ENCODE data around the gene COL8A1.

Gene COL8A1

DNA sequence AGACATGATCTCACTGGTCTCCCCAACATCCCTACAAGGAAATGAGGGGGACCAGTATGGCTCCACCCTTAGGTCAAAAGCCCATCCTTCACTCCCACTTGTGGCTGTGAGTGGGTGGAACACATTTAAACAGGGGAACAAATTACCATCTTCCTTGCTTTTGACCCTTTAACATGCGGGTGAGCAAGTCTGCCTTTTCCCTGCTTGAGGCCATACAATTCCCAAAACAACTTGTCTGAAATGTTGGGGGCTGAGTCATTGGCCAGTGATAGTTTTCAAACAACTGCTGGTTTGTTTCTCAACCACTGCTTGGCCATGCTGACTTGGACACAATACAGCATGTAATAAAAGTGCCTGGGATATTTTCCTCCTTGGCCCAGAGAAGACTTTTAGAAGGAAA is 39.6 kb downstream of the COL8A1 start:
- TF ChIP-seq, protein P1, sequence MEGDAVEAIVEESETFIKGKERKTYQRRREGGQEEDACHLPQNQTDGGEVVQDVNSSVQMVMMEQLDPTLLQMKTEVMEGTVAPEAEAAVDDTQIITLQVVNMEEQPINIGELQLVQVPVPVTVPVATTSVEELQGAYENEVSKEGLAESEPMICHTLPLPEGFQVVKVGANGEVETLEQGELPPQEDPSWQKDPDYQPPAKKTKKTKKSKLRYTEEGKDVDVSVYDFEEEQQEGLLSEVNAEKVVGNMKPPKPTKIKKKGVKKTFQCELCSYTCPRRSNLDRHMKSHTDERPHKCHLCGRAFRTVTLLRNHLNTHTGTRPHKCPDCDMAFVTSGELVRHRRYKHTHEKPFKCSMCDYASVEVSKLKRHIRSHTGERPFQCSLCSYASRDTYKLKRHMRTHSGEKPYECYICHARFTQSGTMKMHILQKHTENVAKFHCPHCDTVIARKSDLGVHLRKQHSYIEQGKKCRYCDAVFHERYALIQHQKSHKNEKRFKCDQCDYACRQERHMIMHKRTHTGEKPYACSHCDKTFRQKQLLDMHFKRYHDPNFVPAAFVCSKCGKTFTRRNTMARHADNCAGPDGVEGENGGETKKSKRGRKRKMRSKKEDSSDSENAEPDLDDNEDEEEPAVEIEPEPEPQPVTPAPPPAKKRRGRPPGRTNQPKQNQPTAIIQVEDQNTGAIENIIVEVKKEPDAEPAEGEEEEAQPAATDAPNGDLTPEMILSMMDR (IDR thresholded peaks at IDR 0.05; ENCODE audit: insufficient read depth, low read length, poor library complexity, severe bottlenecking), result no peak
- TF ChIP-seq EZH2phosphoT487 (conservative IDR thresholded peaks at IDR 0.05; ENCODE audit: low read length), result no peak
- no peaks in the 10 kb centered on the region for H3F3A ChIP-seq (ENCODE audit: insufficient read depth)
- no peak overlapping the region for H3K27ac ChIP-seq (ENCODE audit: low read depth, low read length)
- H3K4me2 ChIP-seq (ENCODE audit: low read depth, low read length, poor library complexity, severe bottlenecking), result no peak overlapping the region
- no peaks in the 10 kb centered on the region for H3K9me2 ChIP-seq (replicated peaks; ENCODE audit: insufficient read depth, low read length)
- H2AFZ ChIP-seq (ENCODE audit: low read depth, low read length, severe bottlenecking), result no peak overlapping the region
- H3K9me3 ChIP-seq (ENCODE audit: insufficient read depth, low read length), result no peaks in the 10 kb centered on the region
- H3K79me2 ChIP-seq (ENCODE audit: insufficient read depth, low read length), result no peaks in the 10 kb centered on the region
- no peaks in the 10 kb centered on the region for H3K27me3 ChIP-seq (ENCODE audit: low read length)
- H3K36me3 ChIP-seq (ENCODE audit: low read length), result no peaks in the 10 kb centered on the region
- H3K4me3 ChIP-seq (ENCODE audit: insufficient read depth, low read length, poor library complexity, severe bottlenecking), result no peak overlapping the region
- H3K9ac ChIP-seq (ENCODE audit: low read length), result no peak overlapping the region
- no peaks in the 10 kb centered on the region for H4K20me1 ChIP-seq (ENCODE audit: low read depth, low read length)

DNA sequence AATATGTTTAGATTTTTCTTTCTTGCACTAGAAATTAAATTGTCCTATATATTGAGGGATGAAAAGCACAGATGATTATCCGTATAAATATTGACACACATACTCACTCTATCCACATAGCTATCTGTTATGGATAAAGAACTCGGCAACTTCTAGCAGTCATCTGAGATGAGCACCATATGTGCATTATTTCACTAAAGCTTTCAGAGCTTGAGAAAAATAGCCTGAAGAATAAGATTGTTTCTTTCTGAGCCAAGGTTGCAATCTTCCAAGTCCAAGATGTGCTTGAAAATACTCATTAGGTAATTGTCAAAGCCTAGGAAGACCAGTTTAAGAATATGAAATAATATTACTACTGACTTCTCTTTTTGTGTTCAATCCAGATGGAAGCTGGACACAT is 40.5 kb downstream of the COL8A1 start:
- Histone ChIP-seq H2AFZ (ENCODE audit: low read depth, low read length, severe bottlenecking) (no peak overlapping the region), H4K20me1 (ENCODE audit: low read depth, low read length) (no peaks in the 10 kb centered on the region), H3K9ac (ENCODE audit: low read length) (no peak overlapping the region), H3K4me2 (ENCODE audit: low read depth, low read length, poor library complexity, severe bottlenecking) (no peak overlapping the region), H3F3A (ENCODE audit: insufficient read depth) (no peaks in the 10 kb centered on the region), H3K79me2 (ENCODE audit: insufficient read depth, low read length) (no peaks in the 10 kb centered on the region), H3K27ac (ENCODE audit: low read depth, low read length) (no peak overlapping the region), H3K9me2 (replicated peaks; ENCODE audit: insufficient read depth, low read length) (no peaks in the 10 kb centered on the region), H3K36me3 (ENCODE audit: low read length) (no peaks in the 10 kb centered on the region), H3K27me3 (ENCODE audit: low read length) (no peaks in the 10 kb centered on the region), H3K9me3 (ENCODE audit: insufficient read depth, low read length) (no peaks in the 10 kb centered on the region), H3K4me3 (ENCODE audit: insufficient read depth, low read length, poor library complexity, severe bottlenecking) (no peak overlapping the region)
- no peak for TF ChIP-seq EZH2phosphoT487 (conservative IDR thresholded peaks at IDR 0.05; ENCODE audit: low read length)
- TF ChIP-seq, protein P1 (IDR thresholded peaks at IDR 0.05; ENCODE audit: insufficient read depth, low read length, poor library complexity, severe bottlenecking), result no peak

DNA sequence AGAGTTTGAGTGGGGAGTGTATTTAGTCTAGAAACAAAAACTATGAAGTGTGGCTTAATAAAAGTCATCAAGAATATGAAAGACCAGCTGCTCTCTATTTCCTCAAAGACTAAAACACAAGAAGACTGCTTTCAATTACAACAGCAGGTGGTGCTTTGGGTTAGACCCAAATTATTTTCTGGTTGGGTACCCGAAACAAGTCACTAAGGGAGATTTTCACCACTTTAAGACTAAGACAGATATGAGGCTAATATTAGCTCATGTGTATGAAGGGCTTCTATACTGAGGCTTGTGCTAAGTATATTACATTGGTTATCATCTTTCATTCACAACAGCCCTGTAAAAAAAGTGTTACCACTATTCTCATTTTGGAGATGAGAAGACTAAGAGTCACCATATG is 43.1 kb downstream of the COL8A1 start:
- no peaks in the 10 kb centered on the region for H4K20me1 ChIP-seq (ENCODE audit: low read depth, low read length)
- H3K9ac ChIP-seq (ENCODE audit: low read length), result no peak overlapping the region
- no peaks in the 10 kb centered on the region for H3K9me3 ChIP-seq (ENCODE audit: insufficient read depth, low read length)
- H3K27me3 ChIP-seq (ENCODE audit: low read length), result no peaks in the 10 kb centered on the region
- TF ChIP-seq EZH2phosphoT487 (conservative IDR thresholded peaks at IDR 0.05; ENCODE audit: low read length), result no peak
- TF ChIP-seq, protein P1 (IDR thresholded peaks at IDR 0.05; ENCODE audit: insufficient read depth, low read length, poor library complexity, severe bottlenecking), result no peak
- H3K27ac ChIP-seq (ENCODE audit: low read depth, low read length), result no peak overlapping the region
- H3K79me2 ChIP-seq (ENCODE audit: insufficient read depth, low read length), result no peaks in the 10 kb centered on the region
- no peaks in the 10 kb centered on the region for H3K9me2 ChIP-seq (replicated peaks; ENCODE audit: insufficient read depth, low read length)
- H3K4me3 ChIP-seq (ENCODE audit: insufficient read depth, low read length, poor library complexity, severe bottlenecking), result no peak overlapping the region
- H3K4me2 ChIP-seq (ENCODE audit: low read depth, low read length, poor library complexity, severe bottlenecking), result no peak overlapping the region
- no peaks in the 10 kb centered on the region for H3F3A ChIP-seq (ENCODE audit: insufficient read depth)
- no peaks in the 10 kb centered on the region for H3K36me3 ChIP-seq (ENCODE audit: low read length)
- H2AFZ ChIP-seq (ENCODE audit: low read depth, low read length, severe bottlenecking), result no peak overlapping the region

Data from SU-DHL-6 (cell line).